ENCODE data around the gene RPTOR. TPM values are rescaled to one million over a fixed set of nuclear protein-coding genes. Genes with fewer than 3 reads are reported as not detected.
"Not testable (repeated sequence)": the region's sequence is repeated elsewhere in the genome, so short reads cannot be mapped to it uniquely, and the experiment has no call there.

The RPTOR gene
- total RNA-seq, 1 donor from 2014 or later = 19.0 TPM

DNA sequence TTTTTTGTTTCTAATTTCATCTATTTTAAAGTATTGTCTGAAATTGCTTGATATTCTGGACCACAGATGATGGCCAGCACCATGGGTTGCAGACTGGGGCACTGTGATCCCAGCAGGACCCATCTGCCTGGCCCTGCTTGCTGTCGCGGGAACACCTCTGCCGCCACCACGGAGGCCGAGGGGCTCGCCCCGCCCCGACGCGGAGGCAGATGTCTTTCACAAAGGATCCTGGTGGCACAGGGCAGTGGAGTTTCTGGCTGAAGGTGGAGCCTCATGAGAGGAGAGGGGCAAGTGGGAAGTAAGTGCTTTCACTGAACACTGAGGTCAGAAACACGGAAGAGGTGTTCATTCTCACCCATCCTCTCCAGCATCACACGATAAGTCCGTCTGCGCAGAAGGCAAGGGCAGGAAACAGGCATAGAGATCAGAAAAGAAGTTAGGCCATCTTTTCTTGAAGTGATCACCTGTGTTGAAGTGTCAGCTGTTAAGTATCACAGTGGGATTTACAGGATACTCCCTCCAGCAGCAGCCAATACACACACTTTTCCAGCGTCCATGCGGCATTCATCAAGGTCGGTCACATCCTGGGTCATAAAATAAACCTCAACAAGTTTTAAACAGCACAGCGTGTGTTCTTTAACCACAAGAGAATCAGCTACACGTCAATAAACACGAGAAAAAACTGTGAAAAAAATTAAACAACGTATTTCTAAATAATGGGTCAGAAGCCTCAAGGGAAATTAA, 194.5 kb downstream of the RPTOR start:
- intact Hi-C loops (cut with DNase I) = no loop called here
- DNase-seq = no peak

DNA sequence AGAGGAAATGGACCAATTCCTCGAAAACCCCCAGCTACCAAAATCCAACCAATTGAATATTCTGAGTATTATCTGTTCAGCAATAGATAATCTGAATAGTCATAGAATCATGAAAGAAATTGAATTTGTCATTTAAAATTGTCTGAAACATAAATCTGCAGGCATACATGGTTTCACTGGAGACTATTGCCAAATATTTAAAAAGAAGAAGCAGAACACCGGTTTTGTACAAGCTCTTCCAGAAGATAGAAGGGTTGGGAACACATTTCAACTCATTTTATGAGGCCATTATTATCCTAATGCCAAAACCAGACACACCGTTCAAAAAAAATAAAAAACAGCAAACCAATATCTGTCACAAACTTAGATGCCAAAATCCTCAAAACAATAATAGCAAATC, 195.5 kb downstream of the RPTOR start:
- intact Hi-C loops (cut with DNase I) = no loop called here
- DNase-seq (no peak), ATAC-seq (ENCODE audit: poor library complexity) (no peak)

More for the DNA sequence above, 194.5 kb downstream of the RPTOR start:
- ATAC-seq (ENCODE audit: poor library complexity) = no peak

DNA sequence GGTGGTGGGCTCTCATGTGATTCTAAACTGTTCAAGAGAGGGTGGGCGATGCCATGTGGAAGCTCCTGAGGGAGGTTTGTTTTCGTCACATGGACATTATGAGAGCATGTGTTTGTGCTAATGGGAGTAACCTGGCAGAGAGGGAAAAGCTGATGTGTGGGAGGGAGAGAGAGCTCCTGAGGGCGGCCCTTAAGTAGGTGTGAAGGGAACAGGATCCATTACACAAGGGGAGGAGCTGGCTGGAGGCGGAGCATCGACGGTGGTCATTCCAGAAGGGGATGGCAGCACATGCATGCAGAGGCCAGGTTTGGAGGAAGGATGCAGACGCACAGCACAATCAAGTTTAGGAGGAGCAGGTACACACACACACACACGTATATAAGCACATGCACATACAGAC, 197.5 kb downstream of the RPTOR start:
- DNase-seq = no peak
- intact Hi-C loops (cut with DNase I) = no loop called here
- no peak for ATAC-seq (ENCODE audit: poor library complexity)

DNA sequence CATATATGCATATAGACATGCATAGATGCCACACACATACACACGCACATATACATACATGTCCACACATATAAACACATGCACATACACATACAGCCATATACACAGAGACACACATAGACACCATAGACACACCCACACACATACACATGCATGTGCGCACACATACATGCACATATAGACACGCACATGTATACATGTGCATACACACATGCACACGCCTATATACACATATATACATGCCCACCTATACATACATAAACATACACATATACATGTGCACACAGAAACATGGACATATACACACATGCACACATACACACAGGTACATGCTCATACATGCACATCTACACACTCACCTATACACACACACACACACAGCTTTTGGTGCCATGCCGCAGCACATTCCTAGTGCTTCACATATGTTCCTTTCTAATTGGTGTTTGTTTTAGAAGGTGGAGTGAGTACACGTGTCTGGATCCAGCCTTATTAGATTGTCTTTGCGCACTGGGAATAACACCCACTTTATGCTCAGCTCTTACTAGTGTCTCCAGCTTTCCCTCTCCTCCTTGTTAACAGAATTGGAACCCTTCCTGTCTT, 198.0 kb downstream of the RPTOR start:
- intact Hi-C loops (cut with DNase I) = no loop called here
- ATAC-seq (ENCODE audit: poor library complexity) (peak; percentile 9), DNase-seq (no peak)

DNA sequence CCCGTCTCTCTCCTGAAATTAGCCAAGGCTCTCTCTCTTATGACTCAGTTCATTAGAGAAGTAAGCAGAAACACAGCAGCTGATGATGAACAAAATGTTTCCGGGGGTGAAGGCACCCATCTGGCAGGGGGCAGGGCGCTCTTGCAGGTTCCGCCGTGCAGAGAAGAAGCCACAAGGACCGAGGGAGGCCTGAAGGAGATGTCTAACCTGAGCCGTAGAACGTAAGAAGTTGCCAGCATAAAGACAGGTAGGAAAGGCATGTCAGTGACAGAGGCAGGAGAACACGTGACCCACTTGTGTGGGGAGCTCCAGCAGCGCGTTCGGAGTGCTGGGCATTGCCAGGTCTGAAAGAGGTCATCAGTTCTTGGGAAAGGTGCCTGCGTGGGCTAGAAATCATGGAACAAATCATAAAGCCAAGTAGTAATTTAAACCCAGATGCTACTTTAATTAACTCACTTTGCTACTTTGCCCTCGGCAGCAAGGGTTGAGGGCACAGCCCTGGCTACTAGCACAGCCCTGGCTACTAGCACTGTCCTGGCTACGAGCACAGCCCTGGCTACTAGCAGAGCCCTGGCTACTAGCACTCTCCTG, 198.6 kb downstream of the RPTOR start:
- DNase-seq = no peak
- intact Hi-C loops (cut with DNase I) = no loop called here
- ATAC-seq (ENCODE audit: poor library complexity) = peak; percentile 84

DNA sequence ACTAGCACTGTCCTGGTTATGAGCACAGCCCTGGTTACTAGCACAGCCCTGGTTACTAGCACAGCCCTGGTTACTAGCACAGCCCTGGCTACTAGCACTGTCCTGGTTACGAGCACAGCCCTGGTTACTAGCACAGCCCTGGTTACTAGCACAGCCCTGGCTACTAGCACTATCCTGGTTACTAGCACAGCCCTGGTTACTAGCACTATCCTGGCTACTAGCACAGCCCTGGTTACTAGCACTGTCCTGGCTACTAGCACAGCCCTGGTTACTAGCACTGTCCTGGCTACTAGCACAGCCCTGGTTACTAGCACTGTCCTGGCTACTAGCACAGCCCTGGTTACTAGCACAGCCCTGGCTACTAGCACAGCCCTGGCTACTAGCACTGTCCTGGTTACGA, 199.3 kb downstream of the RPTOR start:
- DNase-seq; ATAC-seq (ENCODE audit: poor library complexity); intact Hi-C loops (cut with DNase I): not testable (repeated sequence)

DNA sequence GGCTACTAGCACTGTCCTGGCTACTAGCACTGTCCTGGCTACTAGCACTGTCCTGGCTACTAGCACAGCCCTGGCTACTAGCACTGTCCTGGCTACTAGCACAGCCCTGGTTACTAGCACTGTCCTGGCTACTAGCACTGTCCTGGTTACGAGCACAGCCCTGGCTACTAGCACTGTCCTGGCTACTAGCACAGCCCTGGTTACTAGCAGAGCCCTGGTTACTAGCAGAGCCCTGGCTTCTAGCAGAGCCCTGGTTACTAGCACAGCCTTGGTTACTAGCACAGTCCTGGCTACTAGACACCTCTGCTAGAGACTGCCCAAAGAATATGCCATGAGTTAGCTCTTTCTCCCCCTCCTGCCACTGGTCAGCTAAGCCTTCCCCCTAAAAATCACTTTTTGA, 200.1 kb downstream of the RPTOR start:
- ATAC-seq (ENCODE audit: poor library complexity); intact Hi-C loops (cut with DNase I); DNase-seq: not testable (repeated sequence)

DNA sequence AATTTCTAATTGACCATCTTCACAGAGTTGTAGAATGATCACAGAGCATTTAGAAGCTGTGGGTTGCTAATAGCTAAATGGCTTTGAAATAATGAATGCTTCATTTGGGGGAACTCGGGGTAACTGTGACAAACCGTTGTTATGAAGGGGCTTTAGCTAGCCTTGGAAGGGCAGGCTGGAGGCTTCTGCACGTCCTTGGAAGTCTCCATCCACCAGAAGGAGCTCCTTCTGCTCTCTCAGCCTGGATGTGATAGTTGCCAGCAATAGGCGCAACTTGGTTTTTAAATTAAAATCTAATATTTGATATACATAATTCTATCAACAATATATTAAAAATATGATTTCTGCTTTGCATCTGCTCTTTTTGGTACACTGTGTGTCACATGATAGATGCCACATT, 200.5 kb downstream of the RPTOR start:
- intact Hi-C loops (cut with DNase I) = no loop called here
- no peak for ATAC-seq (ENCODE audit: poor library complexity)
- DNase-seq = no peak

DNA sequence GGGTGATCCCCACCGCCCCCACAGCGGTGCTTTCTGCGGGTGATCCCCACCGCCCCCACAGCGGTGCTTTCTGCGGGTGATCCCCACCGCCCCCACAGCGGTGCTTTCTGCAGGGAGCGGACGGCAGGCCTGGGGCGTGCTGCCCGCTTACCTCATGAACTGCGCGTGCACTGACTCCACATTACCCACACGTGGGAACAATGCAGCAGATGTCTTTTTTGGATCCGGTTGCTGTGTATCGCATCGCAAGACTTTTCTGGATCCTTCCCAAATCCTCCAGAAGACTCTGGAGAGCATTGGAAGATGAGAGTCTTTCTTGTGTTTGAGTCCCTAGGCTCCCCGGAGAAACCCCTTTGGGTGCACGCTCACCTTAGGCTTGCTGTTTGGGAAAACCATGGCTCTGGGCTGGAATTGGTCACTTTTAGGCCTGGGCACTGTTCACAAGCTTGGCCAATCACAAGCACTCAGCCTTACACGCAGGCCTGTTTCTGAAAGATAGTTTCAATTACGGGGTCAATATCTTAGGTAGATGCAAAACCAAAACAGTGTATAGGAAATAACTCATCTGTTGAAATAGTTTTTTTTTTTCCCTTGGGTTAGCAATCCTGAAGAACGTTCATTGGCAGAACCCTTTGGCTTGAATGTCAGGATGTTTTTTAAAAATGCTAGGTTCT, 201.8 kb downstream of the RPTOR start:
- intact Hi-C loops (cut with DNase I) = no loop called here
- no peak for ATAC-seq (ENCODE audit: poor library complexity)
- no peak for DNase-seq

DNA sequence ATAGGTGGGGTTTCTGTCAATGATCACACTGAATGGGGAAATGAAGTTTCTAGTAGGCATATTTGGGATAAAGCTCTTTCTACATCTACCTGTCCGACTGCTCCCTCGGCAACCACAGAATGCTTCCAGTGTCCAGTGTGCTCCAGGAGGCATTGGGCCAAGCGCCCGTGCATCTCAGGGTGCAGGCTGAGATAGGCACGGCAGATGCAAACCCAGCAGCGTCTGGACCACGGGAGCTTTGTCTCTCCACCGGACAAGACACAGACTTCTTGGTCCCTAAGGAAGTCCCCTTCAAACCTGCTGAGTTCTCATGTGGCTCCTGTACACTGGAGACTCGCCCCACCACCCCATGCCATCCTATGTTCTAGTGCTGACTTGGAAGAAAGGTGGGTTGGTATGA, 202.8 kb downstream of the RPTOR start:
- no peak for DNase-seq
- intact Hi-C loops (cut with DNase I) = no loop called here
- ATAC-seq (ENCODE audit: poor library complexity) = no peak

DNA sequence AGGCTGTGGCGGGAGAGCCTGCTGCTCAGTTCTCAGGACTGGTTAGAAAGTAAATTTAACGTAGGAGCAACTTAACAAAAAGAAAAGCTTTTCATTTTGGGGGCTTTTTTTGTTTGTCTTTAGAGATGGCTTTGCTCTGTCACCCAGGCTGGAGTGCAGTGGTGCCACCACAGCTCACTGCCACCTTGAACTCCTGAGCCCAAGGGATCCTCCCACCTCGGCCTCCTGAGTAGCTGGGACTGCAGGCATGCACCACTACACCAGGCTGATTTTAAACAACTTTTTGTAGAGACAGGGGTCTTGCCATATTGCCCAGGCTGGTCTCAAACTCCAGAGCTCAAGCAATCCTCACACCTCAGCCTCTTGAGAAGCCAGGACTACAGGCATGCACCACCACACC, 205.0 kb downstream of the RPTOR start:
- ATAC-seq (ENCODE audit: poor library complexity) = no peak
- intact Hi-C loops (cut with DNase I) = no loop called here
- DNase-seq = no peak

DNA sequence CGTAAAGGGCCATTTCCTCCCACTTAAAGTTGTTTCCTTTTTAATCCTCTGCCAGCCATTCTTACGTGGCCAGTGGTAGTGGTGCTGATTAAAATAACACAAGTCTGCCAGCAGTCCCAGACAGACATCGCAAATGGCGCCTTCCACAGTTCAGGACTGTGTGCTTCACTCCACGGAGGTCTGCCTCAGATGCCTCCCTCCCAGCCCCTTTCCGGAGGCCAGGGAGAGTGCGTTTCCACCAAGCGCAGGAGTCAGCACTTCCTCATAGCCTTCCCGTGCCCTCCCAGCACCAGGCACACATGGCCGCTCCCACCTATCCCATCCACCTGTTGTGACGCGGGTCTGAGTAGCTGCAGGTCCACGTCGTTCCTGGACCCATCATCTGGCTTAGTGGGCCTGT, 205.6 kb downstream of the RPTOR start:
- intact Hi-C loops (cut with DNase I) = no loop called here
- ATAC-seq (ENCODE audit: poor library complexity) (no peak), DNase-seq (no peak)

DNA sequence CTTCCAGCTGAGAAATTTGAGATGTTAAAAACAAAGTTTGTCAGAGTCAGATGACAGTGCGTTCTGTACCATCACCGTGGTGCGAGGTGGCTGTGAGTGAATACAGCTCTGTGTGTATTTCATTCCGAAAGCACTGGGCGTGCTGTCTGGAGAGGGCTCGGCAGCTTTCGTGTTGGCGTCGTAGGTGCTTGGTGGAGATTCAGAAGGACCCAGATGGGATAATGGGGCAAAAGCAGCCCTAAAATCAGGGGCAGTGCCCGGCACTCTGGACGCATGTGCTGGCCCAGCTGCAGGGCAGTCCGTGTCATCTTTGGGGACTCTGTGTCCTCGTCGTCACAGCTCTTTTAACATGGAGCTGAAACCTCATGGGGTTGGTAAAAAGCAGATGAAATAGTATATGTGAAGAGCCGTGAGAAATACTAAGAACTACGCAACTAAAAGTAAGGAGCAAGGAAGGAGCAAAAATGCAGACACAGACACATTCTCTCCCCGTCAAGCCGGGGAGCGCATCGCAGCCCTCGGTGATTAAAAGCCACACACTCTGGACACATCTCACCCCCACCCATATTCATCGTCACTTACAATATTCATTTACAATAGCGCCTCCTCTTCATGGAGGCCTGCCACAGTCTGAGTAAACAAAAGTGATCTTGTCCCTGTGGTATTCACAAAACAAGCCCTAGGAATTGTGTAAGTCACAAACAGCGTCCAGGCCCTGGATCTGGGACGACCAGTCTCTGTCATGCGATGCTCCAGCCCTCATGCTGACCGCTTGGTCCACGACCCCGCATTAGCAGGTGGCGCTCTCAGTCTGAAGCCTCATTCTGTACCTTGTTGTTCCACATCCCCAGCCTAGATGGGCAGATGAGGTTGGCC, 206.7 kb downstream of the RPTOR start:
- intact Hi-C loops (cut with DNase I) = no loop called here
- DNase-seq = no peak
- ATAC-seq (ENCODE audit: poor library complexity) = no peak

DNA sequence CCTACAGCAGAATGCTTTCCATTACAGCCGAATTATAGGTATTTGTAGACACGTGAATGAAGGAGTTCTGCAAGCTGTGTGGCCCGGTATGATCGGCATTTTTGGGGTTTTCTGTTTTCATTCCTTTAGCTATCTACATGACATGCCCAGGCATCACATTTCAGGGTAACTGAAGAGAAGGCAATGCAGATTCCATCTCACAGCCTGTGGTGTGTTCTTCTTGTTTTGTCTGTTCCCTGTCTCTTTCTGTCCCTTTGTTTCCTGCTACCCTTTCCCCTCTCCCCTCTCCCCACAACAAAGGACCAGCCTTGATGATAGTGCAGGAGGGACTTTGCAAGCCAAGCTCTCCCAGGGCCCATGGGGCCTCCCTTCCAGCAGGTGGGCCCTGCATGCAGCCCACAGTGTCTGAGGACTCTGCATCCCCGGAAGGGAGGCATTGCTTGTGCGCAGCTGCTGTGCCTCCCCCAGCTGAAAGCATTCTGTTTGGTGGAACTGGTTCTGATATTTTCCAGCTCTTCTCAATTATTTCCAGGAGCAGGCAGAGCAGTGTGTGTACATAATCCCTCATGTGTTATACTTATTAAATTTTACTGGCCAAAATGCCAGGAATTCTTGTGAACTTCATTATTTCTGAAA, 207.4 kb downstream of the RPTOR start:
- intact Hi-C loops (cut with DNase I) = no loop called here
- DNase-seq (no peak), ATAC-seq (ENCODE audit: poor library complexity) (no peak)

DNA sequence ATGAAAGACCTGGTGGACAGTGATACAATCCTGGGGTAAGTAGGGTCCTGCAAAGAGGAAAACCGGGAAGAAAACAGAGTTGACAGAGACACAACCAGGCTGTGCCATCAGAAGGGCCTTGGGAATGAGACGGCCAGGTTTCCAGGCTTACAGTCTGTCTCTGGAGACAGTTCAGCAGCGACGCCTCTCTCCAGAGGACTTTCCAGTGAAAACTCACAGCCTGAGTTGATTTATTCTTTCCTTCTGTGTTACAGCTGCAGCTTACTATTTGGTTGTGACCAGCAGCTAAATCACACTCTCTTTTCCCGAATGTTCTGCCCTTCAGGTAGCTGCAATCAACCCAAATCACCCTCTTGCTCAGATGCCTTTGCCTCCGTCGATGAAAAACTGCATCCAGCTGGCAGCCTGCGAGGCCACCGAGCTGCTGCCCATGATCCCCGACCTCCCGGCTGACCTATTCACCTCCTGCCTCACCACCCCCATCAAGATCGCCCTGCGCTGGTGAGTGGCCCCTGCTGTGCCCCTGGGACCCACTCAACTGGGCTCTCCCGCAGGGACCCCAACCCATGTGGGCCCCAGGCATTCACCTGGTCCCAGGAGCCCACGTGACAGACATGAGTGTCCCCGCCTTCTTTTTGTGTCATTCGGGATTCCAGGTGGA, 209.2 kb downstream of the RPTOR start:
- ATAC-seq (ENCODE audit: poor library complexity) (no peak), DNase-seq (no peak)
- intact Hi-C loops (cut with DNase I) = no loop called here

DNA sequence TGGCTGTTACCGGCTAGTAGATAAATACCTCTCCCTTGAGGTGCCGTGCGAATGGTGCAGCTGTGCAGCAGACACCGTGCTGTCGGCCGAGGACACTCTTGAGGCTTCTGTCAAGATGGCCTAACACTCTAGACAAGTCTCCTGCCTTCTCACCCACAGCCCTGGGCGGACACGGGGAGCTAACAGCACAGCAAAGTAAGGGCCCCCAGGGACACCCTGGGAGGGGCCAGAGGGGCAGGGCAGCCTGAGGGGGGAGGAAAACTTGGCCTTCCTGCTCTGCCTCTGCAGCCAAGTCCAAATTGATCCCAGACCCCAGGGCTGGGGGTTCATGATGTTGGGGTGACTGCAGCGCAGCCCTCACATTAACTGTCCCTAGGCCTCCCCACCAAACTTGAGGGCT, 210.2 kb downstream of the RPTOR start:
- no peak for DNase-seq
- ATAC-seq (ENCODE audit: poor library complexity) = no peak
- intact Hi-C loops (cut with DNase I) = no loop called here

DNA sequence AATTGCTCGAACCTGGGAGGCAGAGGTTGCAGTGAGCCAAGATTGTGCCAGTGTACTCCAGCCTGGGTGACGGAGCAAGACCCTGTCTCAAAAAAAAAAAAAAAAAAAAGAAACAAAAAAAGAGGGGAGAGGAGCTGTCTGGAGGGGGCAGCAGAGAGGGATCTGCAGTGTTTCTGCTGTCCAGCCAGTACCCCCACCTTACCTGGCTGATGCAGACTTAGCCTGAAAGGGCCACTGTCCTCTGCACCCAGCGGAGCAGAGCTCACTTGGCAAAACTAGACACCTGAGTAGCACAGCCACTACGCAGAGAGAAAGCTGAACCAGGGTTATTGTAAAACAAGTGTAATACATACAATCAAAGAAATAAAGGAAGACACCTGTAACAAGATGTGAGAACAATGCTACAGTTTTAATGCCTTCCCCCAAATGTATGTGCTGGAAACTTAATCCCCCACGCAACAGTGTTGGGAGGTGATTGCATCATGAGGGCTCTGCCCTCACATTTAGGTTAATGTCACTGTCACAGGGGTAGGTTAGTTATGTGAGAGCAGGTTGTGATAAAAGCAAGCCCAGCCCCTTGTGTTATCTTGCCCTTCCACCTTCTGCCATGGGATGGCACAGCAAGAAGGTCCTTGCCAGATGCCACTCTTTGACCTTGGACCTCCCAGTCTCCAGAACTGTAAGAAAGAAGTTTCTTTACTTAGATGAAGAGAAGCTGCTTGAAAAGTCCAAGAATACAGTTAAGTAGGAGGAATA, 211.2 kb downstream of the RPTOR start:
- ATAC-seq (ENCODE audit: poor library complexity) (no peak), DNase-seq (no peak)
- intact Hi-C loops (cut with DNase I) = no loop called here

All from Right ventricle myocardium superior (tissue), 1 donor.